ENCODE measurements around the gene RPRD1B. TPM values are rescaled to one million over a fixed set of nuclear protein-coding genes. Genes with fewer than 3 reads are reported as not detected.

Gene RPRD1B
- total RNA-seq, 1 donor from 2014 or later = 34.4 TPM

GRCh38 chr20:38132910-38133501 lies 99.5 kb downstream of the RPRD1B start:
- intact Hi-C loops (cut with micrococcal nuclease) = no loop called here

GRCh38 chr20:38133680-38134426 lies 100.3 kb downstream of the RPRD1B start:
- intact Hi-C loops (cut with micrococcal nuclease) = no loop called here

GRCh38 chr20:38134427-38135270 lies 101.1 kb downstream of the RPRD1B start:
- intact Hi-C loops (cut with micrococcal nuclease) = no loop called here

DNA sequence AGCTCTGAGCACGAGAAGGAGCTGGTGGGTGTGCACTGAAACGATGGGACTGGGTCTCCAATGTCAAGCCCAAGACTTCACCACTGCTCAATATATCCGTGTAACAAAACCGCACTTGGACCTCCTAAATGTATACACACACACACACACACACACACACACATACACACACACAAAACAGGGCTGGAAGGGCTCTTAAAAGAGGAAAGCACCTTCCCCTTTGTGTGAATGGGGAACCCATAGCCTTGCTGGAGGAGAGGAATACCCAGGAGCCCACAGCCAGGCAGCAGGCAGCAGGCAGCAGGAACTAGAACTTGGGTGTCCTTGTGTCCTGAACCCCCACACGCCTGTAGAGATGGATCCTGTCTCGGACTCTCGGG lies 101.7 kb downstream of the RPRD1B start:
- intact Hi-C loops (cut with micrococcal nuclease) = no loop called here

GRCh38 chr20:38135651-38136420 lies 102.3 kb downstream of the RPRD1B start:
- intact Hi-C loops (cut with micrococcal nuclease) = no loop called here

- intact Hi-C loops (cut with micrococcal nuclease) = no loop called here
Observed at GRCh38 chr20:38136421-38137245, 103.1 kb downstream of the RPRD1B start.

DNA sequence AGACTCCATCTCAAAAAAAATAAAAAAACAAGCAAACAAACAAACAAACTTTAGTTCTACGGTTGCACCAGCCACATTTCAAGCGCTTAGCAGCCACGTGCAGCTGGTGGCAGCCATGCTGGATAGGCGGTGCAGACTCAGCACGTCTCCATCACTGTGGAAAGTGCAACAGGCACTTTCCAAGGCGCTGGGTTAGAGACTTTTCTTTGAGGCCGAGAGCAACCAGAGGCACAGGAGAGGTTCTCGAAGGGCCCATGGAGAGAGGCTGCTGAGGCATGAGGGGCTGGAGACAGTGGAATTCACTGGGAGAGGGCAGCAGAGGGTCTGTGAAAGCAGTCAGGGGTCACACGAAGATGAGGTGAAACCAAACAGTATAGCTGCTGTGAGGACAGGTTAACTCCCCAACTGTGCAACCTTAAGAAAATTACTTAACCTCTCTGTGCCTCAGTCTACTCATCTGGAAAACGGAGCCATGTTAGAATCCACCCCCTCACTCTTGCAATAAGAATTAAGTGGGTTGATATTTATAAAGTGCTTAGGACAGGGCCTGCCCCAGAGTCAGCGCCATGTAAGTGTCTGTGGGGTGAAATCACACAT lies 104.0 kb downstream of the RPRD1B start:
- intact Hi-C loops (cut with micrococcal nuclease) = no loop called here

DNA sequence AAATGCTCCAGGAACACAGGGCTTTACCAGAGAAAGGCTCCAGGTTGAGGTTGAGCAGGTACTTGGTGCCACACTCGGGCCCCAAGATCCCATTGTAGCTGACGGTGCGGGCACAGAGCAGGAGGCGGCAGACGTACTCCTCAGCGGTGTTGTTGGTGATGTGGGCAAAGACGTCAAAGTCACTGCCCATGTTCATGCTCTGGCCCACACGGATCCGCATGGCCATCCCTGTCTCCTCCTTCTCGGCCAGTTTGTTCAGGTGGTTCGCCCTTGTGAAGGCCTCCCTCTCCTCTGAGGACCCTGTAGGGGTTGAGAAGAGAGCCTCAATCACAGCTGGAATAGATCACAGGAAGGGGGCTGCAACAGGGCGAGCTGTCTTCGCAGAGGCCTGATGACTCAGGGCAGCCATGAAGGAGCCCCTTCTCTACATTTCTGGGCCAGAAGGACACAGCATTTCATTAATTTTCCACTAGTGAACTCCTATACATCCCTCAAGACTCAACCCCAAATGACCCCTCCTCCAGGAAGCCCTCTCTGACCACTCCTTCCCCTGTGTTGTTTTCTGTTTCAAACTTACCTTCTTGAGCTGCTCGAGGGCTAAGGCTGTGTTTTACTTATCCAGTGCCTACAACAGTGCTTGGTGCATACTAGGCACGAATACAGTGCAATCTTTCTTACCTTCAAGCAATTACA lies 104.7 kb downstream of the RPRD1B start:
- intact Hi-C loops (cut with micrococcal nuclease) = no loop called here

DNA sequence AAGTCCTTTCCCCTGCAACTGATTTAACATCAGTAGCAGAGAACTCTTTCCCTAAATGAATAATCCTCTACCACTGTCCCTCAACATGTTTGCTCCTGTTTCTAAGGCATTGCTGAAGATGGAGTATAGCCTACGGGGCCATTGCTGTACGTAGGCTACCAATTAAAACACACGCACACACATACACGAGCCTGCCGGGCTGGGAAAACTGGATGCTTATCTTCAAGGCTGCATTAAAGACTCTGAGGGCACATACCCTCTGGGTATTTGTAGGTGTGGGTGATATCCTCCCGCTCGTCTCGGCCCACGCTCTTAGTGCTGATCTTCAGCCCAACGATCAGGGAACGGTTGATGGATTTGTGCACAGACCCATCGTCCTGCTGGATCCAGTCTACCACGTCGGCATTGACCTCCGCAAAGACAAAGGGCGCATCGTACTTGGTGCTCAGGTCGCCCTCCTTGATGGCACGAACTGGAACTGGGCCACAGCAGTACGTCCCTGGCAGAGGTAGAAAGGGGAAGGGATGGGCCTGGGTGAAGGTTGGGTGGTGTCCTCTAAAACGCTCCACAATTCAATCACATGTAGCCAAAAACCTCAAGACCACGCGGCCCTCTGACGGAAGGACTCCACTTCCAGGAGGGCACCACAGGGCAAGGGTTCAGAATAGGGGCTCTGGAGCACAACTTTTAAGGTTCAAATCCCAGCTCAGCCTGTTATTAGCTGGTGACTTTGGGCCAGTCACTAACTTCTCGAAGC lies 105.8 kb downstream of the RPRD1B start:
- intact Hi-C loops (cut with micrococcal nuclease) = no loop called here

DNA sequence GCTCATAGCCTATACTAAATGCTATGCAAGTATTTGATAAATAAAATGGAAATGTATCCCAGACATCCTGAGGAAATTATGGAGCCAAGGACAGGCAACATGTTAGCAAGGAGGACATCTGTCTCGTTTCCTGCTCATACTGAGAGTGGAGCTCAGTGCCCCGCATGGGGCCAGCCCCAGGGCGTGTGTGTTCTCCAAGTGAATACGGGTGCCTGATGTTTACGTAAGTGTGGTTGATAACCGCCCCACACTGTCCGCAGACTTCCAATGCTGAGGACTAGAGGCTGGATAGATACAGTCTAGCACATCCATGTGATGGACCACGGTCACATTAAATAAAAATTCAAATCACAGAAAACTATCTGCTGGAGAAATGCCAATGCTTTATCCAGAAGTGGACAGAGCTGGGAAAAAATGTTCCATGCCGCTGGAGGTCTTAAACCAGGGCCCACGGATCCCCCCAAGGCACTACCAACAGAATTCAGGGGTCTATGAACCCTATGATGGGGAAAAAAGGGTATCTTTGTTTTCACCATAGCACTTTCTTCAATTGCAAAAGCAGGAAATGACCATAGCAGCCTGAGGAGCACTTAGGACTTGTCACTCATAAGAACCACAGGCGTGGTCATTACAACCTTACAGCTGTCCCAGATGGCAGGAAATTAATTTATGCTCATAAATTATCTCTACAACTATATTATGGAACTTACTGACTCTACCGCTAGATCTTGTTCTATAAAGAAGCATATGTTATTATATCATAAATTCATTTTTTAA lies 106.6 kb downstream of the RPRD1B start:
- intact Hi-C loops (cut with micrococcal nuclease) = no loop called here

- intact Hi-C loops (cut with micrococcal nuclease) = no loop called here
Observed at GRCh38 chr20:38141204-38141888, 107.8 kb downstream of the RPRD1B start.

Other genes with a start within 250 kb of the RPRD1B start
- not detected in 2 replicates for gene VSTM2L, start 130.6 kb upstream of the RPRD1B start, total RNA-seq
- gene TTI1, start 290 bp upstream of the RPRD1B start, total RNA-seq = 34.3 and 35.1 TPM in 2 replicates
- gene TGM2, start 131.5 kb downstream of the RPRD1B start, total RNA-seq = 0.07 and 0.11 TPM in 2 replicates
- gene KIAA1755, start 227.0 kb downstream of the RPRD1B start, total RNA-seq = not detected in 2 replicates

All from T-helper 2 cell treated with Interferon-gamma antibody and Interleukin-4, amounts not matched to agents 100 ng/mL and 5 ng/mL, for 36 hours (primary cell).